Measurements from ENCODE around the gene MGAT2.

DNA sequence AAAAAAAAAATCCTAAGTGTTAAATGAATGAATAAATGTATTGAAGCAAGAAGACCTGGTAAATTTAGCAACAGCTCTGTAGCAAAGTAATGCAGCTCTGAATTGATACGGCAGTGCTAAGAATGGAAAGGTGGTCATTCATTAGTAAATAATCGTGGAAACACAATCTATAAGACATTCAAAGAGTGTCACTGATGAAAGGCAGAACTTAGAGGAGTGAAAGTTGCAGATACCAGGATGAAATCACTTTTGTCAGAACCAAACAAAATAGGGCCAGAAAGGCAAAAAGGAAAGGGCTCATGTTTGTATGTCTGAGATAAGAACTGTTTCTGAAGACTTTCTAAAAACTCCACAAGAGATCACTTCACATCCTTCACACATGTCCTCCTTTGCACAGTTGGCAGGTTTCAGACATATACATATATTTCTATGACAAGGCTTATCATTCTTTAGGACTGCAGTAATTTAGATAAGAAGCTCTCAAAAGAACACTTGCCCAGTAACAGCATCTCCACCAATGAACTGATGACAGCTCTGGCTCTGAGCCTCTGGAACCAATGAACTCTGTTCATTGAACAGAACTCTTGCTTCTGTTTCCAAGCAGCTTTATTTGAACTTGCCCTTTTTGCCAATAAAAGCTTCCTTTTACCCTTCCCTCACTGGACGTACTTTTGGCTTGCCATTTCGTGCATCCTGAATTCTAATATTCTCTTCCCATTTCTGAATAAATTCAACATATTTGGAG lies 26.1 kb upstream of the MGAT2 start:
- no peak for TF ChIP-seq EZH2 (IDR thresholded peaks at IDR 0.05)
- no peak for TF ChIP-seq POLR2AphosphoS5 (IDR thresholded peaks at IDR 0.05; ENCODE audit: borderline replicate concordance, low read depth, low read length)
- TF ChIP-seq FOXP2 (optimal IDR thresholded peaks at IDR 0.05; ENCODE audit: control extremely low read depth, extremely low read length, insufficient read depth) = no peak
